Activated CD8-positive, alpha-beta memory T cell treated with anti-CD3 and anti-CD28 coated beads for 24 hours (primary cell): ENCODE data around the gene EXTL1.

ENCODE experiments used
- DNase-seq: peaks from one replicate; pipeline ENCODE4 v3.0.0-alpha.2; 2020

EXTL1 gene

GRCh38 chr1:26025517-26025916 lies 3.9 kb downstream of the EXTL1 start:
- DNase-seq: no peak

- DNase-seq: no peak
These were observed 6.3 kb downstream of the EXTL1 start for GRCh38 chr1:26027716-26028489.

GRCh38 chr1:26028490-26028980 lies 7.0 kb downstream of the EXTL1 start:
- no peak for DNase-seq

- DNase-seq: no peak
These were observed 7.7 kb downstream of the EXTL1 start for GRCh38 chr1:26029054-26029863.

- DNase-seq: no peak
These were observed 8.4 kb downstream of the EXTL1 start for GRCh38 chr1:26029864-26030481.

- no peak for DNase-seq
These were observed 9.6 kb downstream of the EXTL1 start for GRCh38 chr1:26031196-26031595.

GRCh38 chr1:26031611-26032220 lies 10.1 kb downstream of the EXTL1 start:
- DNase-seq: no peak

- DNase-seq: no peak
These were observed 11.2 kb downstream of the EXTL1 start for GRCh38 chr1:26032656-26033357.

- DNase-seq: no peak
These were observed 13.1 kb downstream of the EXTL1 start for GRCh38 chr1:26034504-26035202.

- peak; percentile 95 for DNase-seq
These were observed 13.8 kb downstream of the EXTL1 start for GRCh38 chr1:26035203-26035958.

- peak; percentile 97 for DNase-seq
These were observed 14.6 kb downstream of the EXTL1 start for GRCh38 chr1:26035959-26036755.

- DNase-seq: no peak
These were observed 15.2 kb downstream of the EXTL1 start for GRCh38 chr1:26036756-26037281.

- DNase-seq: no peak
These were observed 16.3 kb downstream of the EXTL1 start for GRCh38 chr1:26037904-26038303.

- DNase-seq: no peak
These were observed 16.9 kb downstream of the EXTL1 start for GRCh38 chr1:26038477-26038876.

GRCh38 chr1:26038904-26039303 lies 17.3 kb downstream of the EXTL1 start:
- DNase-seq: no peak

- DNase-seq: no peak
These were observed 19.8 kb downstream of the EXTL1 start for GRCh38 chr1:26041401-26041800.

- DNase-seq: no peak
These were observed 20.4 kb downstream of the EXTL1 start for GRCh38 chr1:26041978-26042377.

GRCh38 chr1:26043765-26044164 lies 22.2 kb downstream of the EXTL1 start:
- DNase-seq: no peak

GRCh38 chr1:26044414-26044813 lies 22.8 kb downstream of the EXTL1 start:
- no peak for DNase-seq
